HG03457 (cell line): ENCODE data around the gene MYLK.

ENCODE experiments used
- ATAC-seq: cut with Tn5 transposase; IDR thresholded peaks from one replicate; pipeline ENCODE4 v1.9.1; 2021; ENCODE audit warnings: moderate number of reproducible peaks; ENCODE audit not compliant: unreplicated experiment

The MYLK gene

GRCh38 chr3:123568034-123568433 is 316.1 kb downstream of the MYLK start:
- ATAC-seq = no peak

- ATAC-seq = no peak
Observed at GRCh38 chr3:123564056-123564455, 320.1 kb downstream of the MYLK start.

- no peak for ATAC-seq
Observed at GRCh38 chr3:123562547-123562946, 321.6 kb downstream of the MYLK start.

GRCh38 chr3:123561188-123561587 is 322.9 kb downstream of the MYLK start:
- ATAC-seq = no peak
